NCI-H460 (cell line): ENCODE results near the gene SPRR1B. TPM values are rescaled to one million over a fixed set of nuclear protein-coding genes. Genes with fewer than 3 reads are reported as not detected.
"Not testable (repeated sequence)": the region's sequence is repeated elsewhere in the genome, so short reads cannot be mapped to it uniquely, and the experiment has no call there.

Experiments
- DNase-seq: peaks from one replicate; pipeline ENCODE4 v3.0.0-alpha.2; 2016; ENCODE audit warnings: low read depth; ENCODE audit errors: extremely low read depth
- small RNA-seq, 2 experiments: library from RNA; depleted of rRNA; stranded (forward); fragments of <200 nt; gene quantifications; one replicate each; pipeline ENCODE3, GENCODE V24; 2014
- total RNA-seq: library from RNA; depleted of rRNA; stranded (reverse); fragments of >200 nt; shearing (Covaris generic); gene quantifications from 2 replicates; pipeline ENCODE4 v1.2.3, GENCODE V29; 2014; rRNA removed

Gene SPRR1B
- total RNA-seq, 1 experiment from 2014 or later, result not detected

- no peak for DNase-seq
These were observed 4.2 kb downstream of the SPRR1B start for GRCh38 chr1:153035211-153035610.

DNA sequence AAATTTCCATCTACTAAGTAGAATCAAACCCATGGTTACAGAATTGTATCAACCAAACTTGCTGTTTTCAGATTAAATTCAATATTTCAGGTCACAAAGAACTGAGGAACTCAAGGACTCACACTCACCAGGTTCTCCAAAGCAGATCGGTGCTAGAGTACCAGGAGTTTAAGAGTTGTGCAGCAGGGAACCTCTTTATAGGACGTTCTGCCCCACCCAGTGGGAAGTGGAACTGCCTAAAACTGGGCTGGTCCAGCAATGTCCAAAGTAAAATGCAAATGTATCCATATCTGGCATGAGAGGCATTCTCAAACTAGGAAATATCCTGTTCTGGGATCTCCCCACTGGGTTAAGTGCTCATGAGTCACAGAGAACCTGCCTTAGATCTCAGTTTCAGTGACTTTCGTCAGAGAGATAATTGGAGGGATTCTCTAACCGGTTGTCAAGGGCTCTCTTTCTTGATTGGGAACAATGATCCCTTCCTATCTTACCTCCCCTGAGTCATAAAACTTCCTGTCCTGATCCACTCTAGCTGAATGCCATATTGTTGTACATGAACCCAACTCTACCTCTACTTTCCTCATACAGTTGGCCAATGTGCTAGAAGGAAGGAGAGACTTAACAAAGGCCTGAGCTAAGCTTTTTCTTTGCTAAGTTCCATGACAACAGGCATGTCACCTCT, 10.1 kb downstream of the SPRR1B start, which contains the start of gene SPRR2D:
Gene SPRR2D (minus strand): TSS at position 171 of the 682 bp plus-strand sequence. CDS start 774 bp downstream, outside the sequence.
- DNase-seq, result no peak

GRCh38 chr1:153049211-153049610, 18.2 kb downstream of the SPRR1B start:
- no peak for DNase-seq

- DNase-seq, result not testable (repeated sequence)
These were observed 25.1 kb downstream of the SPRR1B start for GRCh38 chr1:153056111-153056510.

GRCh38 chr1:153057375-153057774, 26.4 kb downstream of the SPRR1B start, which contains the start of gene SPRR2A:
TSS of gene SPRR2A (minus strand) at chr1:153057512. CDS start at chr1:153056735, 777 bp downstream.
- DNase-seq, result no peak

GRCh38 chr1:153058154-153058553, 27.2 kb downstream of the SPRR1B start:
- no peak for DNase-seq

GRCh38 chr1:153058826-153059784, 28.1 kb downstream of the SPRR1B start:
- no peak for DNase-seq

DNA sequence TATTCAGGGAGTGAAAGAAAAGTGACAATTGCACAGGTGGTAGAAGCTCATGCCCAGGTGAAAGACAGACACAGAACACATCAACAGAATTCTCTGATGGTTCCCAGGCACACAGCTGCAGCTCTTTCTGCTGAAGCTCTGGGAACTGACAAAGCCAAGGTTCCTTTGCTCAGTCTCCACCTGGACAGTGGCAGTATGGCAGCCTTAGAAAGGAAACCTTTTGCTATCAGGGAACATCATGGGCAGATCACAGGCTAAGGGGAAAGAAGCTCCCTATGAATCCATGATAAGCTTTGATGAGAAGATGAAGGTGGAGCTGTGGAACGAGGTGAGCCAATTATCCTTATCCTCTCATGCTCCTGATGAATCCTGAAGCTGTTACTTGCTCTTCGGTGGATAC, 39.2 kb downstream of the SPRR1B start:
- no peak for DNase-seq

DNA sequence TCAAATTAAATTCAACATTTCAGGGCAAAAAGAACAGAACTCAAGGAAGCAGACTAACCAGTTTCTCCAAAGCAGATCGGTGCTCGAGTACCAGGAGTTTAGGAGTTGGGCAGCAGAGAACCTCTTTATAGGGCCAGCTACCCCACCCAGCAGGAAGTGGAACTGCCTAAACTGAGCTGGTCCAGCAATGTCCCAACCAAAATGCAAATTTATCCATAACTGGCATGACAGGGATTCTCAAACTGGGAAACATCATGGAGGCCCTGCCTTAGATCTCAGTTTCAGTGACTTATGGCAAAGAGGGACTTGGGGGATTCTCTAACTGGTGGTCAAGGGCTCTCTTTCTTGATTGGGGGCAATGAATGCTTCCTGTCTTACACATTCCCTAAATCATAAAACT, 40.5 kb downstream of the SPRR1B start, which contains the start of gene SPRR2B:
Gene SPRR2B (minus strand): TSS at position 101 of the 400 bp plus-strand sequence. CDS start 772 bp downstream, outside the sequence.
- DNase-seq, result no peak

GRCh38 chr1:153072806-153073726, 42.1 kb downstream of the SPRR1B start:
- no peak for DNase-seq

- DNase-seq, result no peak
These were observed 50.7 kb downstream of the SPRR1B start for GRCh38 chr1:153081736-153082135.

Small RNA genes lying within 50 kb of the gene (small RNA-seq; reads per million reads assigned to genes)
- gene AL356867.1, result 0 reads per million in 2 experiments
- gene RF00322, result 0 reads per million in 2 experiments
- 0 reads per million in 2 experiments for gene SPRR1A

Other genes starting within 250 kb of the SPRR1B start
- not detected in 2 replicates for gene LCE1E, start 244.9 kb upstream of the SPRR1B start, total RNA-seq
- not detected in 2 replicates for gene LCE1D, start 234.5 kb upstream of the SPRR1B start, total RNA-seq
- gene LCE1C, start 224.6 kb upstream of the SPRR1B start, total RNA-seq, result not detected in 2 replicates
- not detected in 2 replicates for gene LCE1B, start 219.2 kb upstream of the SPRR1B start, total RNA-seq
- not detected in 2 replicates for gene LCE1A, start 203.7 kb upstream of the SPRR1B start, total RNA-seq
- not detected in 2 replicates for gene LCE6A, start 188.3 kb upstream of the SPRR1B start, total RNA-seq
- gene LCE7A, start 171.2 kb upstream of the SPRR1B start, total RNA-seq, result not detected in 2 replicates
- gene SMCP, start 152.9 kb upstream of the SPRR1B start, total RNA-seq, result not detected in 2 replicates
- not detected in 2 replicates for gene IVL, start 122.7 kb upstream of the SPRR1B start, total RNA-seq
- not detected in 2 replicates for gene SPRR5, start 84.0 kb upstream of the SPRR1B start, total RNA-seq
- not detected in 2 replicates for gene SPRR4, start 60.6 kb upstream of the SPRR1B start, total RNA-seq
- not detected in 2 replicates for gene SPRR1A, start 47.1 kb upstream of the SPRR1B start, total RNA-seq
- not detected in 2 replicates for gene SPRR3, start 29.5 kb upstream of the SPRR1B start, total RNA-seq
- not detected in 2 replicates for gene SPRR2D, start 9.9 kb downstream of the SPRR1B start, total RNA-seq
- gene SPRR2A, start 26.3 kb downstream of the SPRR1B start, total RNA-seq, result not detected in 2 replicates
- not detected in 2 replicates for gene SPRR2B, start 40.4 kb downstream of the SPRR1B start, total RNA-seq
- gene SPRR2E, start 63.3 kb downstream of the SPRR1B start, total RNA-seq, result not detected in 2 replicates
- not detected in 2 replicates for gene SPRR2F, start 82.3 kb downstream of the SPRR1B start, total RNA-seq
- gene SPRR2G, start 119.7 kb downstream of the SPRR1B start, total RNA-seq, result not detected in 2 replicates
- gene LELP1, start 172.2 kb downstream of the SPRR1B start, total RNA-seq, result not detected in 2 replicates
- gene PRR9, start 186.4 kb downstream of the SPRR1B start, total RNA-seq, result not detected in 2 replicates
- gene LORICRIN, start 228.5 kb downstream of the SPRR1B start, total RNA-seq, result not detected in 2 replicates